Hepatocyte (in vitro differentiated cells): ENCODE results near the gene PCNA. TPM values are rescaled to one million over a fixed set of nuclear protein-coding genes. Genes with fewer than 3 reads are reported as not detected.

Source experiments
- DNase-seq: peaks from one replicate; pipeline ENCODE4 v3.0.0-alpha.2; 2016; ENCODE audit warnings: low spot score
- H2AFZ ChIP-seq: fragments of 200-600 bp; sonication (generic); 2 replicates; pipeline ENCODE4 v1.6.0; 2016; ENCODE audit warnings: antibody characterized with exemption, mild to moderate bottlenecking
- H3K27ac ChIP-seq: fragments of 200-600 bp; sonication (generic); 2 replicates; pipeline ENCODE4 v1.5.1; 2016; ENCODE audit warnings: mild to moderate bottlenecking
- H3K27me3 ChIP-seq: fragments of 200-600 bp; sonication (generic); 2 replicates; pipeline ENCODE4 v1.6.1; 2016
- H3K36me3 ChIP-seq: fragments of 200-600 bp; sonication (generic); replicated peaks from 2 replicates; pipeline ENCODE4 v1.5.1; 2016; ENCODE audit warnings: low read depth; ENCODE audit not compliant: insufficient read depth
- H3K4me1 ChIP-seq: fragments of 200-600 bp; sonication (generic); 2 replicates; pipeline ENCODE4 v1.5.1; 2016; ENCODE audit warnings: mild to moderate bottlenecking, moderate library complexity; ENCODE audit not compliant: insufficient read depth
- H3K4me2 ChIP-seq: fragments of 200-600 bp; sonication (generic); 2 replicates; pipeline ENCODE4 v1.6.0; 2016
- H3K4me3 ChIP-seq: fragments of 200-600 bp; sonication (generic); 2 replicates; pipeline ENCODE4 v1.5.1; 2016; ENCODE audit warnings: mild to moderate bottlenecking
- H3K79me2 ChIP-seq: fragments of 200-600 bp; sonication (generic); 2 replicates; pipeline ENCODE4 v1.6.0; 2017; ENCODE audit warnings: mild to moderate bottlenecking
- H3K9me2 ChIP-seq: fragments of 200-600 bp; sonication (generic); replicated peaks from 2 replicates; pipeline ENCODE4 v1.6.0; 2017; ENCODE audit warnings: mild to moderate bottlenecking; ENCODE audit not compliant: insufficient read depth
- H3K9me3 ChIP-seq: fragments of 200-600 bp; sonication (generic); 2 replicates; pipeline ENCODE4 v1.5.1; 2016; ENCODE audit warnings: low read depth, mild to moderate bottlenecking
- H4K20me1 ChIP-seq: fragments of 200-600 bp; sonication (generic); 2 replicates; pipeline ENCODE4 v1.6.0; 2016; ENCODE audit warnings: mild to moderate bottlenecking; ENCODE audit not compliant: insufficient read depth, poor library complexity, severe bottlenecking
- CTCF ChIP-seq: fragments of 200-600 bp; sonication (generic); IDR thresholded peaks from 2 replicates; pipeline ENCODE4 v1.5.1; 2016; ENCODE audit warnings: antibody characterized with exemption, mild to moderate bottlenecking; ENCODE audit not compliant: poor library complexity
- EZH2 ChIP-seq: fragments of 200-600 bp; sonication (generic); IDR thresholded peaks from 2 replicates; pipeline ENCODE4 v1.6.1; 2016; ENCODE audit warnings: antibody characterized with exemption, mild to moderate bottlenecking, borderline replicate concordance
- EZH2phosphoT487 ChIP-seq: fragments of 200-600 bp; sonication (generic); IDR thresholded peaks from one replicate; pipeline ENCODE4 v1.6.1; 2018; ENCODE audit warnings: antibody characterized with exemption, mild to moderate bottlenecking, low read depth, moderate library complexity; ENCODE audit not compliant: unreplicated experiment, severe bottlenecking
- WGBS: methylation state at CpG from one replicate; pipeline ENCODE4 v1.1.6; 2016; ENCODE audit warnings: low lambda C conversion rate; ENCODE audit errors: missing lambda C conversion rate; 5-methylcytosine and 5-hydroxymethylcytosine counted together
- polyA plus RNA-seq: library from polyadenylated mRNA; unstranded; fragments of >200 nt; fragmentation: Nextera tagmentation; extraction: Ambion mirVana; gene quantifications from 2 replicates; pipeline ENCODE4 v1.2.1, GENCODE V29; 2016
- total RNA-seq: library from RNA; depleted of rRNA; stranded (reverse); fragments of >200 nt; gene quantifications from 2 replicates; pipeline ENCODE4 v1.2.3, GENCODE V29; 2014

Gene PCNA
- total and polyA plus RNA-seq, 2 experiments from 2014 or later = 38.0 to 85.6 TPM

GRCh38 chr20:5070081-5070480 is 49.7 kb downstream of the PCNA start:
- no peaks in the 10 kb centered on the region for H3K27me3 ChIP-seq
- no peaks in the 10 kb centered on the region for H3K9me3 ChIP-seq
- no peaks in the 10 kb centered on the region for H4K20me1 ChIP-seq
- no peak overlapping the region for H2AFZ ChIP-seq
- no peak overlapping the region for H3K4me2 ChIP-seq
- H3K9me2 ChIP-seq = no peaks in the 10 kb centered on the region
- H3K27ac ChIP-seq = no peak overlapping the region
- TF ChIP-seq CTCF = no peak
- no peak for TF ChIP-seq EZH2phosphoT487
- no peak for TF ChIP-seq EZH2
- 97% methylated on average over 7 of the region's 7 CpGs for WGBS
- DNase-seq = no peak
- no peak overlapping the region for H3K4me3 ChIP-seq
- H3K79me2 ChIP-seq = no peaks in the 10 kb centered on the region
- H3K4me1 ChIP-seq = no peaks in the 10 kb centered on the region
- H3K36me3 ChIP-seq = no peaks in the 10 kb centered on the region

- no peak overlapping the region for H2AFZ ChIP-seq
- no peak overlapping the region for H3K4me2 ChIP-seq
- H3K4me1 ChIP-seq = no peaks in the 10 kb centered on the region
- no peaks in the 10 kb centered on the region for H3K9me2 ChIP-seq
- no peak overlapping the region for H3K27ac ChIP-seq
- DNase-seq = no peak
- WGBS = 90% methylated on average over 8 of the region's 8 CpGs
- TF ChIP-seq CTCF = no peak
- no peaks in the 10 kb centered on the region for H4K20me1 ChIP-seq
- H3K36me3 ChIP-seq = no peaks in the 10 kb centered on the region
- no peak overlapping the region for H3K4me3 ChIP-seq
- no peaks in the 10 kb centered on the region for H3K9me3 ChIP-seq
- no peaks in the 10 kb centered on the region for H3K79me2 ChIP-seq
- H3K27me3 ChIP-seq = no peaks in the 10 kb centered on the region
Measured at GRCh38 chr20:5069141-5069806, 50.5 kb downstream of the PCNA start.

- no peaks in the 10 kb centered on the region for H3K4me1 ChIP-seq
- no peaks in the 10 kb centered on the region for H3K9me2 ChIP-seq
- H2AFZ ChIP-seq = no peak overlapping the region
- H3K4me2 ChIP-seq = no peak overlapping the region
- no peaks in the 10 kb centered on the region for H3K27me3 ChIP-seq
- no peaks in the 10 kb centered on the region for H3K36me3 ChIP-seq
- no peaks in the 10 kb centered on the region for H3K79me2 ChIP-seq
- H3K27ac ChIP-seq = no peak overlapping the region
- no peak overlapping the region for H3K4me3 ChIP-seq
- DNase-seq = no peak
- WGBS = 81% methylated on average over 9 of the region's 9 CpGs
- no peaks in the 10 kb centered on the region for H3K9me3 ChIP-seq
- no peak for TF ChIP-seq CTCF
- no peak for TF ChIP-seq EZH2phosphoT487
- TF ChIP-seq EZH2 = no peak
- H4K20me1 ChIP-seq = no peaks in the 10 kb centered on the region
Measured at GRCh38 chr20:5067877-5068645, 51.7 kb downstream of the PCNA start.
